Lower leg skin (tissue), 3 donors: ENCODE measurements around the gene WNT6.
"Not testable (repeated sequence)": the region's sequence is repeated elsewhere in the genome, so short reads cannot be mapped to it uniquely, and the experiment has no call there.

ENCODE experiments used
- POLR2A ChIP-seq, 2 donors: fragments of 450-650 bp; IDR thresholded peaks; one replicate each; pipeline ENCODE4 v1.6.1; 2016 to 2017; ENCODE audit warnings: antibody characterized with exemption in 2 of 2, mild to moderate bottlenecking in 1 of 2, moderate library complexity in 1 of 2
- TF ChIP-seq, protein P1 (sequence below), 3 donors: fragments of 450-650 bp; IDR thresholded peaks; one replicate each; pipeline ENCODE4 v1.5.1; 2016; ENCODE audit warnings: antibody characterized with exemption in 3 of 3, mild to moderate bottlenecking in 3 of 3, moderate library complexity in 2 of 3

DNA sequence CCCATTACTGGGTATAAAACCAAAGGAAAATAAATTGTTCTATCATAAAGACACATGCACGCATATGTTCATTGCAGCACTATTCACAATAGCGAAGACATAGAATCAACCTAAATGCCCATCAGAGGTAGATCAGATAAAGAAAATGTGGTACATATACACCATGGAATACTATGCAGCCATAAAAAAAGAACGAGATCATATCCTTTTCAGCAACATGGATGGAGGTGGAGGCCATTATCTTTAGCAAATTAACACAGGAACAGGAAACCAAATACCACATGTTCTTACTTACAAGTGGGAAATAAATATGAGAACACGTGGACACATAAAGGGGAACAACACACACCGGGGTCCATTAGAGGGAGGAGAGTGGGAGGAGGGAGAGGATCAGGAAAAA, 15.3 kb upstream of the WNT6 start:
- TF ChIP-seq, protein P1, sequence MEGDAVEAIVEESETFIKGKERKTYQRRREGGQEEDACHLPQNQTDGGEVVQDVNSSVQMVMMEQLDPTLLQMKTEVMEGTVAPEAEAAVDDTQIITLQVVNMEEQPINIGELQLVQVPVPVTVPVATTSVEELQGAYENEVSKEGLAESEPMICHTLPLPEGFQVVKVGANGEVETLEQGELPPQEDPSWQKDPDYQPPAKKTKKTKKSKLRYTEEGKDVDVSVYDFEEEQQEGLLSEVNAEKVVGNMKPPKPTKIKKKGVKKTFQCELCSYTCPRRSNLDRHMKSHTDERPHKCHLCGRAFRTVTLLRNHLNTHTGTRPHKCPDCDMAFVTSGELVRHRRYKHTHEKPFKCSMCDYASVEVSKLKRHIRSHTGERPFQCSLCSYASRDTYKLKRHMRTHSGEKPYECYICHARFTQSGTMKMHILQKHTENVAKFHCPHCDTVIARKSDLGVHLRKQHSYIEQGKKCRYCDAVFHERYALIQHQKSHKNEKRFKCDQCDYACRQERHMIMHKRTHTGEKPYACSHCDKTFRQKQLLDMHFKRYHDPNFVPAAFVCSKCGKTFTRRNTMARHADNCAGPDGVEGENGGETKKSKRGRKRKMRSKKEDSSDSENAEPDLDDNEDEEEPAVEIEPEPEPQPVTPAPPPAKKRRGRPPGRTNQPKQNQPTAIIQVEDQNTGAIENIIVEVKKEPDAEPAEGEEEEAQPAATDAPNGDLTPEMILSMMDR (IDR thresholded peaks at IDR 0.05), result not testable (repeated sequence)
- not testable (repeated sequence) for TF ChIP-seq POLR2A (IDR thresholded peaks at IDR 0.05)
